ENCODE results near the gene NFU1. TPM values are rescaled to one million over a fixed set of nuclear protein-coding genes. Genes with fewer than 3 reads are reported as not detected.

Gene NFU1
- total and polyA plus RNA-seq, 2 donors (not counting 1 experiment from before 2014, with no cell fraction given) = 57.3 to 62.9 TPM

DNA sequence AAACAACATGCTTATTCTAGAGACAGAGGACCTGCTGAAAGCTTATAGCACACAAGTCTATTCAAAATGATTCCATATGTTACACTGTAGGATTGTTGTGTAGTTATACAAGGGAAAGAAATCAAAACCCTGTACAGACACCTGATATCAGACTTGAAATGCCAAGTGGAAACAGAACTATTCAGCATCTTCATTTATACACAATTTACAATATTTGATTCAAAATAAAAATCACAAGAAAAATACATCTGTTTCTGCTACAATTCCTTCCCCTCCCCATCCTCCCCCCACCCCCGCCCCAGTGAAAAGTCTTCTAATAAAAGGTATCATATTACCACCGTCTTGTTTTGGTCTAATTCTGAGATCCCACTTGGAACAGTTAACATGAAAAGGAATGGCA, 37.5 kb upstream of the NFU1 start:
- Histone ChIP-seq H3K9ac (ENCODE audit: insufficient read depth, low read length) (no peak overlapping the region), H3K27ac (ENCODE audit: insufficient read depth, low read length) (no peak overlapping the region), H3K36me3 (ENCODE audit: control insufficient read depth, insufficient read depth, low read length) (peaks cover 2% of the 10 kb centered on the region), H3K27me3 (ENCODE audit: control insufficient read depth, insufficient read depth, low read length) (no peaks in the 10 kb centered on the region), H4K20me1 (ENCODE audit: control insufficient read depth, extremely low read depth, insufficient read depth, low read length) (no peaks in the 10 kb centered on the region), H2AFZ (ENCODE audit: low read length) (no peak overlapping the region), H3K4me2 (ENCODE audit: extremely low read depth, insufficient read depth, low read length) (no peak overlapping the region), H3K79me2 (ENCODE audit: control insufficient read depth, insufficient read depth, low read length) (no peaks in the 10 kb centered on the region), H3K9me3 (ENCODE audit: control insufficient read depth, insufficient read depth, low read depth, low read length) (no peaks in the 10 kb centered on the region), H3K4me3 (replicated peaks in 1 of 4; ENCODE audit: control extremely low read depth in 1 of 4, insufficient read depth in 1 of 4, low read depth in 3 of 4, low read length in 4 of 4) (no peak overlapping the region), H3K4me1 (ENCODE audit: control insufficient read depth, extremely low read depth, insufficient read depth, low read length) (no peaks in the 10 kb centered on the region)
- DNase-seq (ENCODE audit: low read depth in 2 of 2) = no peak
- TF ChIP-seq EZH2 (IDR thresholded peaks at IDR 0.05; ENCODE audit: low read length, missing control alignments) = no peak
- TF ChIP-seq, protein P1, sequence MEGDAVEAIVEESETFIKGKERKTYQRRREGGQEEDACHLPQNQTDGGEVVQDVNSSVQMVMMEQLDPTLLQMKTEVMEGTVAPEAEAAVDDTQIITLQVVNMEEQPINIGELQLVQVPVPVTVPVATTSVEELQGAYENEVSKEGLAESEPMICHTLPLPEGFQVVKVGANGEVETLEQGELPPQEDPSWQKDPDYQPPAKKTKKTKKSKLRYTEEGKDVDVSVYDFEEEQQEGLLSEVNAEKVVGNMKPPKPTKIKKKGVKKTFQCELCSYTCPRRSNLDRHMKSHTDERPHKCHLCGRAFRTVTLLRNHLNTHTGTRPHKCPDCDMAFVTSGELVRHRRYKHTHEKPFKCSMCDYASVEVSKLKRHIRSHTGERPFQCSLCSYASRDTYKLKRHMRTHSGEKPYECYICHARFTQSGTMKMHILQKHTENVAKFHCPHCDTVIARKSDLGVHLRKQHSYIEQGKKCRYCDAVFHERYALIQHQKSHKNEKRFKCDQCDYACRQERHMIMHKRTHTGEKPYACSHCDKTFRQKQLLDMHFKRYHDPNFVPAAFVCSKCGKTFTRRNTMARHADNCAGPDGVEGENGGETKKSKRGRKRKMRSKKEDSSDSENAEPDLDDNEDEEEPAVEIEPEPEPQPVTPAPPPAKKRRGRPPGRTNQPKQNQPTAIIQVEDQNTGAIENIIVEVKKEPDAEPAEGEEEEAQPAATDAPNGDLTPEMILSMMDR (conservative IDR thresholded peaks at IDR 0.05 in 1 of 2, IDR thresholded peaks at IDR 0.05 in 1 of 2; ENCODE audit: low read depth in 1 of 2, low read length in 2 of 2) = no peak

DNA sequence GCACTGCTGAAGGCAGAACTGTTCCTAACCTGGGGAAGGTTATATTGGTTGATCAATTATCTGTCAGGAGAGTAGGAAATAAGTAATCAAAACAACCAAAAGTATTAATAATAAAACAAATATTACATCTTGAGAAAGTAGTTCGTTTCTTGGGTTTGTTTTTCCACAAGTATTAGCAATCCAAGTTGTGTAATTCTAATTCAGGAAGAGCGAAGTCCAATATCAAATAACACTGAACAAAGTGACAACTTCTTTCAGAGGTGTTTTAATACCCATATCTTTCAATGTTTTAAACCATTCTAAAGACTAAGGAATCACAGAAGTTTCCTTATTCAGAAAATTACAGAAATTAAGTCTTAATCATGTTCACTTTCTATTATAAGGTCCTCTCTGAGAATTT, 34.6 kb upstream of the NFU1 start:
- TF ChIP-seq, protein P1 (conservative IDR thresholded peaks at IDR 0.05 in 1 of 2, IDR thresholded peaks at IDR 0.05 in 1 of 2; ENCODE audit: low read depth in 1 of 2, low read length in 2 of 2) = no peak
- no peak for TF ChIP-seq EZH2 (IDR thresholded peaks at IDR 0.05; ENCODE audit: low read length, missing control alignments)
- H2AFZ ChIP-seq (ENCODE audit: low read length) = no peak overlapping the region
- no peak overlapping the region for H3K27ac ChIP-seq (ENCODE audit: insufficient read depth, low read length)
- no peaks in the 10 kb centered on the region for H3K4me1 ChIP-seq (ENCODE audit: control insufficient read depth, extremely low read depth, insufficient read depth, low read length)
- no peak for DNase-seq (ENCODE audit: low read depth in 2 of 2)
- H4K20me1 ChIP-seq (ENCODE audit: control insufficient read depth, extremely low read depth, insufficient read depth, low read length) = no peaks in the 10 kb centered on the region
- H3K4me3 ChIP-seq (replicated peaks in 1 of 4; ENCODE audit: control extremely low read depth in 1 of 4, insufficient read depth in 1 of 4, low read depth in 3 of 4, low read length in 4 of 4) = no peak overlapping the region
- H3K9ac ChIP-seq (ENCODE audit: insufficient read depth, low read length) = no peak overlapping the region
- no peaks in the 10 kb centered on the region for H3K9me3 ChIP-seq (ENCODE audit: control insufficient read depth, insufficient read depth, low read depth, low read length)
- no peaks in the 10 kb centered on the region for H3K27me3 ChIP-seq (ENCODE audit: control insufficient read depth, insufficient read depth, low read length)
- H3K79me2 ChIP-seq (ENCODE audit: control insufficient read depth, insufficient read depth, low read length) = no peaks in the 10 kb centered on the region
- H3K4me2 ChIP-seq (ENCODE audit: extremely low read depth, insufficient read depth, low read length) = no peak overlapping the region
- peaks cover 2% of the 10 kb centered on the region for H3K36me3 ChIP-seq (ENCODE audit: control insufficient read depth, insufficient read depth, low read length)

DNA sequence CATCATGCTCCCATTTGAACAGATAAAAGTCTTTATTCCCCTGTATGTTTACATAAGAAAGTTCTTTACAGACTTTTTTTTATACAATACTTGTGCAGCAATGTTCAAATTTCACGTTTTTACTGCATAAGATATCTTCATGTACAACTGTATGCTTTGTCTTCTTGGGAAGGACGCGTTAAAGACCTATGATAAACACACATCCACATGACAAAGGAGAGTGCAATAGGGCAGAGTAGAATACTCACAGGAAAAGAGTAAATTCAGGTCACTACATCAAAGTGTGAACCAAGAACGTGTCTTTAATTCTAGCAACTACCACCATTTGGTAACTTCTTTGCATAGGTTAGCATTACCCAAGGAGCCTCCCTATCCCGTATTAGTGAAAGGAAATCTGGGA, 33.7 kb upstream of the NFU1 start:
- no peak overlapping the region for H2AFZ ChIP-seq (ENCODE audit: low read length)
- no peak overlapping the region for H3K27ac ChIP-seq (ENCODE audit: insufficient read depth, low read length)
- H3K27me3 ChIP-seq (ENCODE audit: control insufficient read depth, insufficient read depth, low read length) = no peaks in the 10 kb centered on the region
- no peak overlapping the region for H3K9ac ChIP-seq (ENCODE audit: insufficient read depth, low read length)
- no peak overlapping the region for H3K4me2 ChIP-seq (ENCODE audit: extremely low read depth, insufficient read depth, low read length)
- no peaks in the 10 kb centered on the region for H3K9me3 ChIP-seq (ENCODE audit: control insufficient read depth, insufficient read depth, low read depth, low read length)
- no peaks in the 10 kb centered on the region for H4K20me1 ChIP-seq (ENCODE audit: control insufficient read depth, extremely low read depth, insufficient read depth, low read length)
- H3K4me1 ChIP-seq (ENCODE audit: control insufficient read depth, extremely low read depth, insufficient read depth, low read length) = no peaks in the 10 kb centered on the region
- no peak overlapping the region for H3K4me3 ChIP-seq (replicated peaks in 1 of 4; ENCODE audit: control extremely low read depth in 1 of 4, insufficient read depth in 1 of 4, low read depth in 3 of 4, low read length in 4 of 4)
- H3K79me2 ChIP-seq (ENCODE audit: control insufficient read depth, insufficient read depth, low read length) = no peaks in the 10 kb centered on the region
- no peak for DNase-seq (ENCODE audit: low read depth in 2 of 2)
- H3K36me3 ChIP-seq (ENCODE audit: control insufficient read depth, insufficient read depth, low read length) = peaks cover 2% of the 10 kb centered on the region
- no peak for TF ChIP-seq EZH2 (IDR thresholded peaks at IDR 0.05; ENCODE audit: low read length, missing control alignments)
- TF ChIP-seq, protein P1 (conservative IDR thresholded peaks at IDR 0.05 in 1 of 2, IDR thresholded peaks at IDR 0.05 in 1 of 2; ENCODE audit: low read depth in 1 of 2, low read length in 2 of 2) = no peak
